GM23338 (cell line): ENCODE results near the gene C17orf114.

Experiments used
- ATAC-seq: fragments of 200-7000 bp; cut with Tn5 transposase; 3 replicates; pipeline ENCODE4 v1.9.1; 2020
- DNase-seq: peaks from one replicate; pipeline ENCODE4 v3.0.0-alpha.2; 2015; ENCODE audit warnings: low spot score
- H2AFZ ChIP-seq: fragments of 200-600 bp; sonication (generic); 2 replicates; pipeline ENCODE4 v1.8.0; 2016; ENCODE audit warnings: antibody characterized with exemption, mild to moderate bottlenecking, moderate library complexity
- H3F3A ChIP-seq: fragments of 200-600 bp; sonication (generic); replicated peaks from 2 replicates; pipeline ENCODE4 v1.8.0; 2017; ENCODE audit warnings: antibody characterized with exemption, mixed run types, low read depth
- H3K27ac ChIP-seq: fragments of 200-600 bp; sonication (generic); 2 replicates; pipeline ENCODE4 v1.6.1; 2016; ENCODE audit warnings: low read depth
- H3K27me3 ChIP-seq: fragments of 200-600 bp; sonication (generic); 2 replicates; pipeline ENCODE4 v1.8.0; 2016; ENCODE audit warnings: mild to moderate bottlenecking, mixed run types, moderate library complexity; ENCODE audit not compliant: insufficient read depth
- H3K36me3 ChIP-seq: fragments of 200-600 bp; sonication (generic); 2 replicates; pipeline ENCODE4 v1.8.0; 2016; ENCODE audit warnings: mild to moderate bottlenecking; ENCODE audit not compliant: insufficient read depth
- H3K4me1 ChIP-seq: fragments of 200-600 bp; sonication (generic); 2 replicates; pipeline ENCODE4 v1.8.0; 2016; ENCODE audit warnings: mild to moderate bottlenecking, moderate library complexity; ENCODE audit not compliant: insufficient read depth
- H3K4me2 ChIP-seq: fragments of 200-600 bp; sonication (generic); 2 replicates; pipeline ENCODE4 v1.7.1; 2017; ENCODE audit warnings: mixed run types
- H3K4me3 ChIP-seq: fragments of 200-600 bp; sonication (generic); 2 replicates; pipeline ENCODE4 v1.6.1; 2016; ENCODE audit warnings: mixed run types
- H3K79me2 ChIP-seq: fragments of 200-600 bp; sonication (generic); replicated peaks from 2 replicates; pipeline ENCODE4 v1.8.0; 2017; ENCODE audit warnings: mild to moderate bottlenecking; ENCODE audit not compliant: insufficient read depth
- H3K9me2 ChIP-seq: fragments of 200-600 bp; sonication (generic); 2 replicates; pipeline ENCODE4 v1.8.0; 2017; ENCODE audit not compliant: insufficient read depth
- H4K20me1 ChIP-seq: fragments of 200-600 bp; sonication (generic); replicated peaks from 2 replicates; pipeline ENCODE4 v1.8.0; 2017; ENCODE audit warnings: mild to moderate bottlenecking; ENCODE audit not compliant: insufficient read depth
- H3K27ac Mint-ChIP-seq: 2 replicates; pipeline ENCODE4 v1.8.0; 2020; ENCODE audit warnings: inconsistent platforms, mild to moderate bottlenecking, moderate library complexity, mixed read lengths
- H3K27me3 Mint-ChIP-seq: 3 replicates; pipeline ENCODE4 v1.8.0; 2022; ENCODE audit warnings: low read depth, mild to moderate bottlenecking, moderate library complexity, mixed read lengths, inconsistent platforms; ENCODE audit not compliant: insufficient read depth, poor library complexity
- H3K36me3 Mint-ChIP-seq: 3 replicates; pipeline ENCODE4 v1.8.0; 2021; ENCODE audit warnings: low read depth, mild to moderate bottlenecking, inconsistent platforms, moderate library complexity, mixed read lengths
- H3K4me1 Mint-ChIP-seq: 3 replicates; pipeline ENCODE4 v1.8.0; 2020; ENCODE audit warnings: mild to moderate bottlenecking, inconsistent platforms, mixed read lengths
- H3K4me3 Mint-ChIP-seq: 3 replicates; pipeline ENCODE4 v1.8.0; 2021; ENCODE audit warnings: moderate library complexity, mild to moderate bottlenecking, inconsistent platforms, mixed read lengths
- H3K9me3 Mint-ChIP-seq: 3 replicates; pipeline ENCODE4 v1.8.0; 2020; ENCODE audit warnings: moderate library complexity, mild to moderate bottlenecking, inconsistent platforms, mixed read lengths
- EZH2 ChIP-seq: fragments of 200-600 bp; sonication (generic); IDR thresholded peaks from one replicate; pipeline ENCODE4 v1.8.0; 2017; ENCODE audit warnings: antibody characterized with exemption, mild to moderate bottlenecking, low read depth; ENCODE audit not compliant: unreplicated experiment
- EZH2phosphoT487 ChIP-seq: fragments of 200-600 bp; sonication (generic); IDR thresholded peaks from one replicate; pipeline ENCODE4 v1.8.1; 2018; ENCODE audit warnings: antibody characterized with exemption; ENCODE audit not compliant: unreplicated experiment
- REST ChIP-seq: IDR thresholded peaks from one replicate; pipeline ENCODE4 v1.6.1; 2018; ENCODE audit warnings: antibody characterized with exemption; ENCODE audit not compliant: unreplicated experiment
- ZNF114 ChIP-seq: fragments of 250-450 bp; sonication (Bioruptor Pico); IDR thresholded peaks from 2 replicates; pipeline ENCODE4 v1.5.0; 2020; ENCODE audit warnings: mild to moderate bottlenecking, moderate library complexity
- ZNF331 ChIP-seq: fragments of 250-450 bp; sonication (Bioruptor Pico); IDR thresholded peaks from 2 replicates; pipeline ENCODE4 v1.5.0; 2020; ENCODE audit warnings: low read depth, mild to moderate bottlenecking, moderate library complexity
- TF ChIP-seq, protein P1 (sequence below), 2 experiments: fragments of 200-600 bp in 1 of 2; sonication (generic) in 1 of 2; conservative IDR thresholded peaks; 2 replicates each; pipeline versions ENCODE4 v1.5.1 to v1.6.1; 2016 to 2017; ENCODE audit warnings: antibody characterized with exemption in 2 of 2, low read depth in 2 of 2, mild to moderate bottlenecking in 2 of 2, moderate library complexity in 1 of 2

C17orf114 gene

GRCh38 chr17:4827399-4827798, 25.3 kb upstream of the C17orf114 start:
- Mint-ChIP-seq H3K36me3 (peaks cover 3% of the 10 kb centered on the region; the same call in 2 of the 3 replicates), H3K27me3 (peaks cover 4% of the 10 kb centered on the region), H3K4me1 (no peaks in the 10 kb centered on the region), H3K27ac (no peak overlapping the region), H3K4me3 (no peak overlapping the region), H3K9me3 (no peaks in the 10 kb centered on the region)
- H4K20me1 ChIP-seq = no peaks in the 10 kb centered on the region
- H3K4me1 ChIP-seq = no peaks in the 10 kb centered on the region
- H3K4me2 ChIP-seq = no peak overlapping the region
- no peak for TF ChIP-seq EZH2phosphoT487
- TF ChIP-seq ZNF331 (CRISPR knock-in tag) = no peak
- no peak for TF ChIP-seq EZH2
- TF ChIP-seq, protein P1, sequence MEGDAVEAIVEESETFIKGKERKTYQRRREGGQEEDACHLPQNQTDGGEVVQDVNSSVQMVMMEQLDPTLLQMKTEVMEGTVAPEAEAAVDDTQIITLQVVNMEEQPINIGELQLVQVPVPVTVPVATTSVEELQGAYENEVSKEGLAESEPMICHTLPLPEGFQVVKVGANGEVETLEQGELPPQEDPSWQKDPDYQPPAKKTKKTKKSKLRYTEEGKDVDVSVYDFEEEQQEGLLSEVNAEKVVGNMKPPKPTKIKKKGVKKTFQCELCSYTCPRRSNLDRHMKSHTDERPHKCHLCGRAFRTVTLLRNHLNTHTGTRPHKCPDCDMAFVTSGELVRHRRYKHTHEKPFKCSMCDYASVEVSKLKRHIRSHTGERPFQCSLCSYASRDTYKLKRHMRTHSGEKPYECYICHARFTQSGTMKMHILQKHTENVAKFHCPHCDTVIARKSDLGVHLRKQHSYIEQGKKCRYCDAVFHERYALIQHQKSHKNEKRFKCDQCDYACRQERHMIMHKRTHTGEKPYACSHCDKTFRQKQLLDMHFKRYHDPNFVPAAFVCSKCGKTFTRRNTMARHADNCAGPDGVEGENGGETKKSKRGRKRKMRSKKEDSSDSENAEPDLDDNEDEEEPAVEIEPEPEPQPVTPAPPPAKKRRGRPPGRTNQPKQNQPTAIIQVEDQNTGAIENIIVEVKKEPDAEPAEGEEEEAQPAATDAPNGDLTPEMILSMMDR (conservative IDR thresholded peaks at IDR 0.05; ENCODE audit: low read depth in 2 of 2) = no peak
- no peak for TF ChIP-seq REST
- no peak for TF ChIP-seq ZNF114 (CRISPR knock-in tag)
- DNase-seq (no peak), ATAC-seq (peak; percentile 61)
- no peak overlapping the region for H3K27ac ChIP-seq
- H3K27me3 ChIP-seq = no peaks in the 10 kb centered on the region
- H2AFZ ChIP-seq = no peak overlapping the region
- no peaks in the 10 kb centered on the region for H3K79me2 ChIP-seq
- no peak overlapping the region for H3K4me3 ChIP-seq
- no peaks in the 10 kb centered on the region for H3K36me3 ChIP-seq
- no peaks in the 10 kb centered on the region for H3F3A ChIP-seq
- no peaks in the 10 kb centered on the region for H3K9me2 ChIP-seq

- Histone ChIP-seq H3K36me3 (0 out of 2 replicates have a peak, but pooled peaks cover 7% of the 10 kb centered on the region), H3K9me2 (no peaks in the 10 kb centered on the region), H3K4me1 (no peaks in the 10 kb centered on the region), H2AFZ (no peak overlapping the region), H3K27me3 (no peaks in the 10 kb centered on the region), H3K27ac (no peak overlapping the region), H4K20me1 (no peaks in the 10 kb centered on the region; the same call in 1 of the 2 replicates), H3K4me3 (no peak overlapping the region), H3K4me2 (no peak overlapping the region), H3K79me2 (no peaks in the 10 kb centered on the region), H3F3A (no peaks in the 10 kb centered on the region)
- Mint-ChIP-seq H3K36me3 (peaks cover 12% of the 10 kb centered on the region; the same call in 2 of the 3 replicates), H3K4me3 (no peak overlapping the region; the same call in 2 of the 3 replicates), H3K27me3 (peaks cover 2% of the 10 kb centered on the region), H3K27ac (no peak overlapping the region), H3K9me3 (no peaks in the 10 kb centered on the region; the same call in 2 of the 3 replicates), H3K4me1 (no peaks in the 10 kb centered on the region)
- DNase-seq (no peak), ATAC-seq (peak; percentile 47; the same call in 2 of the 3 replicates)
- TF ChIP-seq EZH2 (no peak), REST (no peak)
Measured at GRCh38 chr17:4823373-4824089, 21.4 kb upstream of the C17orf114 start.
